ENCODE measurements around the gene NCSTN. TPM values are rescaled to one million over a fixed set of nuclear protein-coding genes. Genes with fewer than 3 reads are reported as not detected.
A peak's percentile ranks its signal among the peaks of the same experiment; 100 is the strongest.

NCSTN gene
- total and polyA plus RNA-seq, 2 of the 13 experiments (the other 11 are each of a cell fraction or from before 2014, with no cell fraction given), result 44.2 to 247 TPM

- peak overlapping the region in 1 of 3 experiments; percentile 23; a peak in 1 of 6 replicates for H3K4me3 ChIP-seq (replicated peaks in 1 of 3; ENCODE audit: insufficient read depth in 1 of 3, low read depth in 2 of 3, low read length in 3 of 3)
- in situ Hi-C loops (cut with HindIII; ENCODE audit: extremely low pct_ligation_motif_present, low pct_unique_long_range_greater_than_20kb) (no loop called here), intact Hi-C loops (cut with micrococcal nuclease; ENCODE audit: unreplicated experiment) (loop anchor here (1.0 to 10.0 kb wide), 3 partner anchors 20 to 274 kb away; partner anchors contain the start of gene CASQ1)
- POLR2A ChIA-PET, result no interaction called here
- FAIRE-seq (no peak), DNase-seq (ENCODE audit: low spot score) (peak; percentile 16), ATAC-seq (peak; percentile 67)
- no peak overlapping the region for H3K9ac ChIP-seq (ENCODE audit: insufficient read depth, low read depth, low read length)
- CTCF ChIA-PET (ENCODE audit: low intra/inter-chr PET ratio, low total read pairs), result interaction anchor here (1.3 to 1.6 kb wide), 2 partner anchors 21 to 183 kb away, joined by 8 to 16 read pairs; no protein-coding TSS in a partner anchor
- no peaks in the 10 kb centered on the region for H4K20me1 ChIP-seq (ENCODE audit: insufficient read depth, low read length)
- TF ChIP-seq PCBP2 (optimal IDR thresholded peaks at IDR 0.05; ENCODE audit: low read depth, low read length, poor library complexity, severe bottlenecking) (no peak), ZNF275 (CRISPR knock-in tag; IDR thresholded peaks at IDR 0.05; ENCODE audit: borderline replicate concordance) (no peak), POLR2AphosphoS5 (IDR thresholded peaks at IDR 0.05; ENCODE audit: low read depth, low read length) (no peak), ZNF350 (CRISPR knock-in tag; IDR thresholded peaks at IDR 0.05; ENCODE audit: borderline replicate concordance, low read depth) (no peak), ZNF879 (CRISPR knock-in tag; IDR thresholded peaks at IDR 0.05) (no peak), PITX1 (CRISPR knock-in tag; IDR thresholded peaks at IDR 0.05) (no peak), ZSCAN25 (CRISPR knock-in tag; IDR thresholded peaks at IDR 0.05) (no peak), MED8 (CRISPR knock-in tag; IDR thresholded peaks at IDR 0.05; ENCODE audit: insufficient replicate concordance) (no peak), ZNF20 (CRISPR knock-in tag; IDR thresholded peaks at IDR 0.05) (no peak), ZNF800 (CRISPR knock-in tag; IDR thresholded peaks at IDR 0.05) (no peak), TMF1 (CRISPR knock-in tag; IDR thresholded peaks at IDR 0.05; ENCODE audit: low read depth) (no peak), MYPOP (CRISPR knock-in tag; IDR thresholded peaks at IDR 0.05) (no peak), RNF219 (CRISPR knock-in tag; IDR thresholded peaks at IDR 0.05) (no peak), ASH2L (IDR thresholded peaks at IDR 0.05; ENCODE audit: insufficient read length, low read depth, low read length) (no peak), ZNF446 (CRISPR knock-in tag; IDR thresholded peaks at IDR 0.05) (no peak), ZNF775 (CRISPR knock-in tag; IDR thresholded peaks at IDR 0.05; ENCODE audit: borderline replicate concordance) (no peak), STAG1 (CRISPR knock-in tag; IDR thresholded peaks at IDR 0.05) (no peak), SMAD9 (CRISPR knock-in tag; IDR thresholded peaks at IDR 0.05) (no peak)
- H3K27me3 ChIP-seq (ENCODE audit: control insufficient read depth in 1 of 2, insufficient read depth in 2 of 2, low read length in 2 of 2), result no peaks in the 10 kb centered on the region; a peak in 3 of 5 replicates
- no peak overlapping the region for H2AFZ ChIP-seq (ENCODE audit: low read length)
- H3K27ac ChIP-seq (ENCODE audit: extremely low read length, insufficient read depth, low read length), result no peak overlapping the region
- no TSS peak for BruUV-seq (replicated peaks)
- H3K36me3 ChIP-seq (replicated peaks in 1 of 2; ENCODE audit: control insufficient read depth in 1 of 2, insufficient read depth in 2 of 2, low read length in 2 of 2), result no peaks in the 10 kb centered on the region
- H3K9me3 ChIP-seq (ENCODE audit: low read length), result no peaks in the 10 kb centered on the region
- H3K4me2 ChIP-seq (ENCODE audit: low read depth, low read length), result peak overlapping the region; percentile 40
- WGBS (ENCODE audit: low lambda C conversion rate), result 7% methylated on average over 9 of the region's 9 CpGs
- H3K4me1 ChIP-seq (ENCODE audit: insufficient read depth, low read length), result peaks cover 8% of the 10 kb centered on the region
- H3K79me2 ChIP-seq (ENCODE audit: insufficient read depth, low read length), result no peaks in the 10 kb centered on the region
Observed at GRCh38 chr1:160375788-160376524, 32.8 kb downstream of the NCSTN start.

All from HepG2 (cell line).